Globus pallidus (tissue), 1 donor: ENCODE results near the gene CTBP2.

Source experiments
- DNase-seq: peaks from one replicate; pipeline ENCODE4 v3.0.0-alpha.2; 2015; ENCODE audit warnings: low spot score

Gene CTBP2

DNA sequence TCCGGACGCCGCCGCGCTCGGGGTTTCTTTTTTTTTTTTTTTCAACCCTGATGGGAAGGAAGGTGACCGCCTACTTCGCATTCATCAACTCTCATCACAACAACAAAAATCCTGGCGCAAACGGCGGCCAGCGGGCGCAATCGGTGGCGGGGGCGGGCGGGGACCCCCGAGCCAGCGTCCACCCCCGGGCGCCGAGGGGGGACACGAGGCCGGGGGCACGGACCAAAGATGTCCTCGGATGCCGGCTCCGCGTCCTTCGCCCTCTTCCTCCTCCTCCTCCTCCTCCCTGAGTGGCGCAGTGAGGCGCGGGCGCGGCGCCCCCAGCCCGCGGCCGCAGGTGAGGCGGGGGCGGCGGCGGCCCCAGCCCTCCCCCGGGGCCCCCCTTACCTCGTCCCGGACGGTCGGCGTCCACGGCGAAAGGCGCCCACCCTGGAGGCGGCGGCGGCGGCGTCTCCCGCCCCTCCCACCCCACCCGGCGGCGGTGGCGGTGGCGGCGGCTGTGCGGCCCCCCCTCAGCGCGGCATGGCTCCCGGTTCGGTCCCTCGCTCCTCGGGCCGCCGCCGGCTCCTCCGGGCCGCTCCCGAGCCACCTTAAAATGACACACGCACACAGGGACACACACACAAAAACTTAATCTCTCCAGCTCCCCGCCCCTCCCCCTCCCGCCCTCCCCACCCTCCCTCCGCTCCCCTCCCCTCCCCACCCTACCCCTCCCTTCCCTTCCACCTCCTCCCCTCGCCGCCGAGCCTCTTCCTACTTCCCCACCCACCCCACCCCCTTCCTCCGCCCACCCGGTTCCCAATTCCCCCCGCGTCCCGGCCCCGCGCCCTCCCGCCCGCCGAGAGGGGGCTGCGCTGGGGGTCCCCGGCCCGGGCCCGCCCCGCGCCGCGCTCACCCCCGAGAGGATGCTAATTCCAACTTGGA is at the start of gene CTBP2:
TSS of gene CTBP2 (minus strand) at position 632 of the 924 bp plus-strand sequence.
- no peak for DNase-seq

DNA sequence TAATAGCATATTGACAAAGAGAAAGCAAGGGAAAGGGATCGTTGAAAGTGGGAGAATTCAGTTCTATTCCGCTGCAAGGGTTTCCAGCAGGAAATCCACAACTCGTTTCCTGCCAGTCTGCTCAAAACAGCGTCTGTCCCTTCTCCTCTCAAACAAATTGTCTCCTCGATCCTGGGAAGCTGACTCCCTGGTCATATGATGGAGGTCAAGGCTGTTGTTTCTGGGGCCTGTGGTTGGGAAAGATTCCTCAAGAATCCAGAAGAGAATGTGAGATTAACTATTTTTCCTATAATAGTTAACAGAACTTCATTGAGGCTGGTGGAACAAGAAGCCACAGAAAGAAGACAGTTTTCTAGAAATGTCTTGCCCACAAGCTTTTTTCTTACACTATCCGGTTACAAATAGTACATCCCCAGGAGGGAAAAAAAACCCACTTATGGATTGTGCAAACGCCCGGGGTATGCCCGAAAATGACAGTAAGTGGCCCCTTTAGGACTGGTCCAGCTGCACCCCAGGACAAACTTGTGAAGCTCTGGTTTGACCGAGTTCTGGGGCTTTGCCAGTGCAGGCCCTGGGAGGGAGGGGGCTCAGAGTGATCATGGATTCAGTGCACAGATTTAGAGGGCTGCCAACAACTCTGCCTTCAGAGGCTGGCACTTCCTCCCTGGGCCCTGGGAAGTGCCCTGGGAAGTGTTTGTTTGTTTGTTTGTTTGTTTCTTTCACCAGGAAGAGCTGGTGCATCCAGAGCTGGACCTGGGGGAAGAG is 49.4 kb upstream of the CTBP2 start:
- DNase-seq = peak; percentile 36

DNA sequence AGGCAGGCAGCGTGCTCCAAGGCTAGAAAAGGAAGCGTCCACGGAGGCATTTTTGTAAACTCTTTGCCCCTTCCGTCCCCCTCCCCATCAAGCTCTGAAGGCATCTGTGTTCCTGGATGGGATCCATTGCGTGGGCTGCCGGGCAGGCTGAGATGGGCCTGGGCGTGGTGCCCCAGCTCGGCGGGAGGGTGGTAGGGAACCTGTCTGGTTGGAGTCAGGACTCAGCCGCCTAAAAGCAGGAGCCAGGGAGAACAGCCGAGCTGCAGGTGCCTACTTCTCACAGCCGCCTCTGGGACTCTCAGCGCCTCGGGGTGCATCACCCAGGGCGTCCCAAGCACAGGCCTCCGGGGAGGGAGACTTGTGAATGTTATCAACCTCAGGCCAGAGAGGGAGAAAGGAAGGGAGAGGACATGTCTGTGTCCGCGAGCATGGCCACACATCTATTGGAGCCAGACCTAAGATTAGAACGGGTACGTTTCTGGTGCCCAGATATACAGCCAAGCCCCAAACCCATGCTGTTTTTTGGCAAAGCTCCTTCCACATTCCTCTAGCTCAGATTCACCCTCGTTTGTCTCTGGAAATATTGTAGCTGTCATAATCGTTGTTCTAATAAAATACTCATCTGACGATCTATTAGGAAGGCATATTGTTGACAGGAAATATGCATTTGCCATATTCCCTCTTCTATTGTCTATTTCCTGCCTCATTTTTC is 48.6 kb upstream of the CTBP2 start:
- no peak for DNase-seq

DNA sequence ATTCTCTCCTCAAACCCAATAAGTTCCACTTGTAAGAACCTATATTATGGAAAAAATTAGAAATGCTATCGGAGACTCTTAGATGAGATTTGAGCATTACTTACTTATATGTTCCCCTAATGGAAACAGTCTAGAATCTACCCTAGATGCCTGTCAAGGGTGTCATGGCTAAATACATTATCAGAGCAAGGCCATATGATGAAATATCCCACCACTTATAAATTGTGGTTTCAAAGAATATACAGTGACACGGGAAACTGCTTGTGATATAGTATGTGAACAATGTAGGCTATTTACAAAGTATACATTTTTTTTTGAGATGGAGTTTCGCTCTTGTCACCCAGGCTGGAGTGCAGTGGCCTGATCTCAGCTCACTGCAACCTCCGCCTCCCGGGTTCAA is 46.3 kb upstream of the CTBP2 start:
- DNase-seq = no peak

DNA sequence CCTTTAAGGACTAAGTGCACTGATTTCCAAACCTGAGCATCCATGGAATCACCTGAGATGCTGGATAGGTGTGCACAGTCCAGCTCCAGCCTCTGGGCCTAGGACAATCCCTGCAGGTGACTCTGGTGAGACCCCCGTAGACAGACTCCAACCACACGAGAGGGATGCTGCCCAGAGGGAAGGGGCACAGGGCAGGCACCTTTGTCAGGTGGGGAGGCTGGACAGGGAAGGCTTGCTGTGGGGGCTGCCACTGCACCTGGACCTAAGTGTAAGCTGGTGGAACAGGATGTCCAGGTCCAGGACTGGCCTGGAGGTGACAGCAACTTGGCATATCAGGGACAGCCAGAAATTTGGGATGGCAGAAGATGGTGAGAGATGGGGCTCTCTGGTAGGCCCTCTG is 45.1 kb upstream of the CTBP2 start:
- DNase-seq = no peak

DNA sequence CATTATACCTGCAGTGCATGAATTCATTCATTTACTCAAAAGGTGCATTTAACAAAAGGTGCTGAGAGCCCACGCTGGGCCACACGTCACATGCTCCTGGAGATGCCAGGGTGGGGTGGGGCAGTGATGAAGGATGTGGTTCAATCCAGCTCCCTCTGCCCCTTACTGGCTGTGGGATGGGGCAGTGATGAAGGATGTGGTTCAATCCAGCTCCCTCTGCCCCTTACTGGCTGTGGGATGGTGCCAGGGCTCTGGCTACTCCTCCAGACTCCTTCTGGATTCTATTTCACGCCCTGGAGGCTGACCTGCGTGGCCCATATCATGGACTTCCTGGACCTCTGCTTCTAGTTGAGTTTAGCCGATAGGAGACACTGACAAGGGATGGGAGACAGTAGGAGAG is 44.0 kb upstream of the CTBP2 start:
- DNase-seq = no peak

DNA sequence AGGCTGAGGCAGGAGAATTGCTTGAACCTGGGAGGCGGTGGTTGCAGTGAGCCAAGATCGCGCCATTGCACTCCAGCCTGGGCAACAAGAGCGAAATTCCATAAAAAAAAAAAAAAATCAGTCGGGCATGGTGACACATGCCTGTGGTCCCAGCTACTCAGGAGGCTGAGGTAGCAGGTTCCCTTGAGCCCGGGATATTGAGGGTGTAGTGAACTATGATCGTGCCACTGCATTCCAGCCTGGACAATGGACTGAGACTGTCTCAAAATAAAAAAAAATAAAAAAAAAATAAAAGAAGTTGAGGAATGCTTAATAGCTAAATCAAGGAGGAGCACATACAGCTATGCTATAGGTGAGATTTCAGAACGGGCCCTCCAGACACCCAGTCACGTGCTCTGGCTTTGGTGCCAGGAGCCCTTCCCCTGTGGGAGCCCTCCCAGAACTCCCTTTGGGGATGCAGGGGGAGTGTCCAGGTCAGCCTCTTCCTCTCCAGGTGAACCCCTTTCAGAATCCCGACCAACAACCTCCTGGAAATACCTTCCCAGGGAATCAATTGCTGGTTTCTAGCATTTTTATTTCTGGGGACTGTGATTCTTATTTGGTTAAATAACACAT is 42.9 kb upstream of the CTBP2 start:
- no peak for DNase-seq

DNA sequence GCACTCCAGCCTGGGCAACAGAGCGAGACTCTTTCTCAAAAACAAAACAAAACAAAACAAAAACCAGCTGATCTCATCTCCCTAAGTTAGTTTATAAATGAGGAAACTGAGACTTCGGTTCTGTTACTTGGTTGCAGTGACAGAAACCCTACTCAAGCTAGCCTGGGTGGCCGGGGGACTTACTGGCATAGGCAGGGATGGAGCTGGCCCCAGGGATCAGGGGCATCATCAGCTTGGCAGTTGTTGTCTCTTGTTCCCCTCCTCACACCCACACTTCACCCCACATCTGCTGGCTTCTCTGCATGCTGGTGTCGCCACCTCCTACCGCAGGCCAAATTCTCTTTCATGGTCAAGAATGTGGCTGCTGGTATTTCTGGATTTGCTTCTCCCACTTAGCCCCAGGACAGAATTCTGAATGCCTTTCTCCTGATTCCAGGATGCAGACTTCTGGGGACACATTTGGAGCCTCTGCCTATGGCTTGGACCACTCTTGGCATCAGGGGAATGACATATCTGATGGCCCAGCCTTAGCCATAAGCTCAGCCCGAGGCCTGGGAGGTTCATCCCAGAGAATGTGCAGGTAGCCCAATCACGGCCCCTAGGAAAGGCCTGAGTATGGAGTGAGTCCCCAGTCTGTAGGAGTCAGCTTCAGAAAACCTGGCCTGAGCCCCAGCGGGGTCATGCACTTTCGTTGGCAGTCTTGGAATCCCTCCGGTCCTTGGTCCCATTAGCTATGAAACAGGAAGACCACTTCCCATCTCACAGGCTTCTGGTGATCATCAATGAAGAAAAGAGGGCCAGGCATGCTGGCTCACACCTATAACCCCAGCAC is 41.6 kb upstream of the CTBP2 start:
- no peak for DNase-seq

DNA sequence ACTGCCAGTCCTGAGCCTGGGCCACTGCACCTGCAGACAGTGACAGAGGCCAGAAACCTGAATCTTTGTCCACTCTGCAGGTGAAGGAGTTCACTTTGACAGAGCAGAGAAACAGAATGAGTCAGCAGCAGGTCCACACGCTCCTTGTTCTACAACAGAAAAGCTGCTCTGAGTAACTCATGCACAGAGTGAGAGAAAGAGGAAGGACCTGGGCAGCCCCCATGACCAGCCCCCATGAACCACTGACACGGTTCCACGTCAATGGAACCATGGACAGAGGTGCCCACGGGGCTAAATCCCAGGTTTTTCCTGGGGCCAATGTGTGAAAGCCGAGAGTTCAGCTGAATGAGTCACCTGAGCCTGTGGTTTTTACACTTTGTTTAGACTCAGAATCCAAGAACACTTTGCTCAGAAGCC is 40.8 kb upstream of the CTBP2 start:
- no peak for DNase-seq

DNA sequence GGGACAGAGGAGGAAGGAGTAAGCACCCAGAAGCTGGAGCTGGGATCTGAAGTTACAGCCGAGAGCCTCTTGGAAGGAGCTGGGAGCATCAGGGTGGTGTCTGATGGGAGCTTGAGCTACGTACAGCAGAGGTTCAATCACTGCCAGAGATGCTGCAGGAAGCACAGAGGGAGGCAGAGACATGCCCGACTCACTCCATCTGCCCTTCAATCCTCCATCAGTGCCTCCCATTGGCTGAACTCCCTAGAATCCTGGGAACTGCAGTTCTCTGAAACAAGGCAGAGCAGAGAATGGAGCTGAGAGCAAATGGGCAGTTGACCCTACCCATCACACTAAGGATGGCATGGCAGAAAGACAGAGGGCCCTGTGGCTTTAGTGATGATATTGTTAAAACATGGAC is 40.0 kb upstream of the CTBP2 start:
- no peak for DNase-seq

DNA sequence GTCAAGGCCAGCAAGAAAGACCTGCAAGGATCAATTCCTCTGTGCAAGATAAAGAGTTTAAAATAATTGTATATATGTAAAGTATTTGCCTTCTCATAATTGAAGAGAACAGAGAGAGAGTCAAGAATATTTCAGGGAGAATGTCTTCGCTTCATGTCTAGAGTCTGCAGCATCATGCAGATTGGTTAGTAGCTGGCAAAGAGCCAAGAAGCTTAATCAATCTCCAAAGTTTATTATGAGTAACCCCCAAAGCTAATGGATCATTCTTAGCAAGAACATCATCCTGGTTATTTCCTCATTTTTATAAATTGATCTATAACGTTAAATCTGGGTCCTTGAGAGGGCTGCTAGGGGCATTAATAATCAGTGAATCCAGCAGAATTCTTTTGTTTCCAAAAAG is 38.9 kb upstream of the CTBP2 start:
- no peak for DNase-seq

DNA sequence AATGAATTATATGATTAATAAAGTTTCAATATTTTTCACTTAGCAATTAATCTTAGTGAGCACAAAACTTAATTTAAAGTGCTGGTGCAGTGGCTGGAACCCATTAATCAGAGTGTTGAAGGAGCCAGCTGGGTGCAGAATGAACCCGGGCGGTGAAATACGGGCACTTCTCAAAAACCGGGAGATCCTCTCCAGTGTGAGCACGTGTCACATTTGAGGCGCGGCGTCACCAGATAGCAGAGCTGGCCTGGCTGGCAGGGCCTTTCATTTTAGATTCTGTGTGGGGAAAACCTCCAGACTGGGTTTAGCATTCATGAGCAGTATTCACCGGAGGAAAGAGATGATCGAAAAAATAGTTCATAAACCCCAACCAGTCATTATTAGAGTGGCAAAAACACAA is 34.5 kb upstream of the CTBP2 start:
- no peak for DNase-seq

DNA sequence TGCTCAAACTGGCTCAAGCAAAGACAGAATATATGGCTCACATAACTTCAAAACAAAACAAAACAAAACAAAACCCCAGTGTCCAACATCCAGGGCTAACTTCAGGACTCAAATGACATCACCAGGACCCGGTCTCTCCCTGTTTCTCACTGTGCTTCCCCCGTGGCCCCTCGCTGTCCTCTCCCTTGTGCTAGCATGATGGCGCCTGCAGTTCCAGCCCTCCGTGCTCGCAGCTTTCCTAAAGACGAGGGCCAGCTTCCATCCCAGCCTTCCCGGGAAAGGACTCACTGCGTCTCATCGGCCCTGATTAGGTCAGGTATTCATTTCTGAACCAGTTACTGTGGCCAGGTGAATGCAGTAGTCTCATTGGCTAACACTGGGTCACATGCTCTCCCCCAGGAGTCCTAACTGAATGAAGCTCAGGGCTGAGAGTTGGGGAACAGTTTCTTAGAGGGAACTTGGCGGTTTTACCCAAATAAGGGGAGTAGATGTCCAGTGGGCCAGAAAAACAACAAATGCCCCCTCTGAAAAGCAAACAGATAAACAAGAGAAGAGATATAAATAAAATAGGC is 33.0 kb upstream of the CTBP2 start:
- DNase-seq = no peak

DNA sequence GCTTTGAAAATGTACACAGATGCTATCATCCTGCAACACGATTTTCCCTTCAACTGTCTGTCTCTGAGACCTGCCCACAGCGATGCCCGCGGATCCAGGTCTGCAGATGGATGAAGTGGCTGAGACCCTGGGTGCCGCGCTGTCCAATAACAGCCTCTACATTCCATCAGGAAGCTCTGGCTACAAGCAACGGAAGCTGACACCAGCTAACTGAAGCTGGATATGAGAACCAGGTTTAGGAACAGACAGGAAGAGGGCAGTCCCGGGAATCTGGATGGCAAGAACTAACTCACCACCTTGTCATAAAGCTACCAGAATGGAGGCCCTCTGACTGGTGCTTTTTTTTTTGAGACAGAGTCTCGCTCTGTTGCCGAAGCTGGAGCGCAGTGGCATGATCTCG is 32.3 kb upstream of the CTBP2 start:
- no peak for DNase-seq

DNA sequence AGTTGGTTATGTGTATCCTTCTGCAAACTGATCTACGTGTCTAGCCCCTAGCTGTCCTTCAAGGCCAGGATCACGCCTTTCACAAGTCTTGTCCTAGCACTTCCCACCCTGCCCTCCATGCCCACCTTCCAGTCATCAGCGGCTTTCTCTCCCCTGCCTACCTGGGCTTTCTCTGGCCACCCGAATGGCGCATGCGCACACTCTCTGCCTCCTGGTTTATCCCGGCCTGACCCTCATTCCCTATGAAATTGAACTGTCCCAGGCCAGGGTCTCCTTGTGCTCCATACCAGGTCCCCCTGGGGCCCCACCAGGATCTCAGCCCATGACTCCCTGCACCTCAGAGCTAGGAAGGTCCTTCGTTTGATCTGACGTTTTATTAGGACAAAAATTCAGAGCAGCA is 31.6 kb upstream of the CTBP2 start:
- no peak for DNase-seq

DNA sequence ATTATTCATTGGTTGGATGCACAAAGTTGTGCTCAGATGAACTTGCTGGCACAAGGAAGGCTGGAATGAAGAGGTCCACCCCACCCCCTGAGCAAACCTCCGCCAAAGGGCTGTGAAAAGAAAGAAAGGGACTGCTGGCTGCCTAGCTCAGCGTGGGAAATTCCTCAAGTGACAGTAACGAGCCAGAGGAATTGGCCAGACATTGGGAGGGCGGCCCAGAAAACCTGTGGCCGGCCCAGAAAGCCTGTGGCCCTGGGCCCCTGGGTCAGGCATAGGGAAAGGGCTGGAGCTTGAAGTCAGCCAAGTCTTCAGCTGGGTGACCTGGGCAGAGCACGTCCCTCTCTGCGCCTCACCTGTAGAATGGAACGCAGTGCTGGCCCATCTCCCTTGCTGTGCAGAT is 30.6 kb upstream of the CTBP2 start:
- DNase-seq = peak; percentile 40

DNA sequence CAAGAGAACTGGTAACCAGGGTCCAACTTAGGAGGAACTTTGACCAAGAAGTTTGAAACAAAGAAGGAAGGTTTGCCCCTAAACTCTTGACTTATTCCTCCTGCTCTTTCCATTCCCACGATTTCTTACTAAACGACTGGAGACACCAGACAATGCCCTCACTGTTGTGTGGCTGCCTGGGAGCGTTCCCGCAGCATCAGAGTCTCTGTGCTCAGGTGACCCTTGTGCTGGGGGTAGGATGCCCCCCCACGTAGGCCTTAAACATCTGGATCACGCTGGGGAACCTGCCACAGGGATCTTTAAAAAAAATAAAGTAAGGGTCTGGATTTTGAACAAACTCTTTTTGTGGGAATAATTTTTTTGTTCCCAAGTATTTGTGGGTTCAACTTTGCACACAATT is 30.1 kb upstream of the CTBP2 start:
- no peak for DNase-seq

DNA sequence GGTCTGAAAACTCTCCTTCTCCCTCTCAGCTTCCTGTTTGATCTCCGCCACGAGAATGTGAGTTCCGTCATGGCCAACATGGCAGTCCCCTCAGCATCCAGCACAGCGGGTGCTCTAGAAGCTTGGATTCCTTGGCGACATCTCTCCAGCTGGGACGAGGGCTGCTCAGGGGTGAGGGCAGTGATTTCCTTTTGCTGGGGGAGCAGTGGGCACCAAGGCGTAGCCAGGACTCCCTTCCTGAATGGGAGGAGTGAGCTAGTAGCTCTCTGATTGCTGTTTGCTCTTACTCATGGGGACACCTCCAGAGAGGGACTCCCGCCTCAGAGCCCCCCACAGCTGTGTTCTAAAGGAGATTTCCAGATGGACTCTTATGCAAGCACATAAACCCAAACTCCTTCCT is 28.8 kb upstream of the CTBP2 start:
- no peak for DNase-seq

DNA sequence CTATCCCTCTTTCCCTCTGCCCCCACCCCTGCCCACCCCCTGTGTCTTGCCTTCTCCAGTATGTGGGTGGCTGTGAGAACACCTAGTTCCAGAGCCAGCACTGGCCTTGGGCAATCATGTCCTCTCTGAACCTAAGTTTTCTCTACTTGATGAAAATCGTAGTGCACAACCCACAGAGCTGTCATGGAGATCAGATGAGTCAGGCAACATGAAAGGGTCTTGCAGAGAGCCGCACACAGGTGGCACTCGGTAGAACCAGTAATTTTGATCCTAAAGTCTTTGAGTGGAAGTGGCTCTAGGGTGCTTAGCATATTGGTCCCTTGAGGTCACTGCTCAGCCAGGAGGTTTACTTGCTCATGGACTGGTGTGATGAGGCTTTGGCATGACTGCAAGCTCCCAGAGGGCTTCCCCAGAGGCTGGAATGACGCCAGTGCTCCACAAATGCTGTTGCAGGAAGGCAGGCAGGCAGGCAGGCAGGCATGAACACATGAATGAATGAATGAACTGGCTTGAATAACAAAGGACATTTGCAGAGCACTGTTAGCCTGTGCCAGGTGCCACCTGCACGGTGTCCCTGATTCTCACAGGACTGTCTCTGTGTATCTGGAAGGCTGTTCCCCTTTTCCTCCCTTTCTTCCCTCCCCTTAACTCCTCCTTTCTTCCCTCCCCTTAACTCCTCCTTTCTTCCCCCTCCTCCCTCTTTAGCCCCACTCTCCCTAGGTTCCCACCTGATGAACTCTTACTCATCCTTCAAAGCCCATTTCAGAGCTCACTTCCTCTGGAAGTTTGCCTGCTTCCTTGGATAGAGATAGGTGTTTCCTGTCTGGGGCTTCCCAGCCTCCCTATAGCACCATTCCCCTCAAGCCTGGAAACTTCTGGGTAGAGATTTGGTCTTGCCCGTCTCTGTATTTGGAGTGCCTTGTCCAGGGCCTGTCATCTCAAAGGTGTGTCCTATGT is 27.2 kb upstream of the CTBP2 start:
- DNase-seq = no peak
